CD1c-positive myeloid dendritic cell (primary cell): ENCODE results near the gene ZNF467.

Experiments used
- DNase-seq: peaks from one replicate; pipeline ENCODE4 v3.0.0-alpha.2; 2016; ENCODE audit errors: extremely low spot score

Gene ZNF467

DNA sequence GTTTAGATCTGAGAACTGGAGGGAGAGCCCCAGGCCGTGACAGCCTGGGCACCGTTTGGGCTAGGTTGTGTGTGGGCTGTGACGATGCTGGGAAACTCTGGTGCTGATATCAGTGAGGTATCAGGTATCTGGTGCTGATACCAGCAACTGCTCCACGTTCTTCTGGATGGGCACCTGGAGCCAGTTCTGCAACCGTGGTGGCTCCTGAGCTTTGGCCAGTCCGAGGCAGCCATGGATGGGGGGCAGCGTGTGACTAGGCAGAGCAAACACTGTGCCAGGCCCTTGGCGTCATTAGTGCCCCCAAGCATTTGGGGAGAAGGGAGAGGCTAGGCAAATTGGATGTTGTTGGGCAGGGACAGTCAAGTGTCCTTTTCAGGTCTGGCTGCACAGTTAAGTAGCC, 57.9 kb downstream of the ZNF467 start:
- DNase-seq, result no peak

DNA sequence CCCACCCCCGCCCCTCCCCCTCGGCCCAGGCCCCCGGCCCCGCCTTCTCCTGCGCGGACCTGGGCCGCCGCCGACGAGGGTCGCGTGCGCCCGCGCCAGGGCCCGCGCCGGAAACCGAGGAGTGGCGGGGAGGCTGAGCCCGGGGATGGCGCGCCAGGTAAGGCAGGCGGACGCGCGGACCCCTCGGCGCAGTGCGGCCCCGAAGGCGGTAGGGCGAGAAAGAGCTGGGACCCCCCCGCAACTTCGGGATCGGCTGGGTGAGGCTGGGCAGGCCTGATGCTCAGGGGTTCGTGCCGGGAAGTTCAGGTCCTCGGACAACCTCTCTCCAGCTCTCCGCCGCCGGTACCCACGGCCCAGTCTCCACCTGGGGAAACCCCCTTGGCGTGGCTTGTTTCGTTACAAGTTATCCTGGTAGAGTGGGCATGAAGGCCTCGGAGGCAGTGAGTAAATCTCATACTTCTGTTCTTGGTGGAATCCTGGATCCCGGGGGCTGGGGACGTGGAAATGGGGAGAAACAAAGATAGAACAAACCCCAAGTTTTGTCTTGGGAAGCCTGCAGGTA, 58.4 kb downstream of the ZNF467 start:
- no peak for DNase-seq
